B cell (primary cell): Measurements from ENCODE around the gene RTBDN. TPM values are rescaled to one million over a fixed set of nuclear protein-coding genes. Genes with fewer than 3 reads are reported as not detected.
A peak's percentile ranks its signal among the peaks of the same experiment; 100 is the strongest.

Experiments
- ATAC-seq: fragments of 200-7000 bp; cut with Tn5 transposase; one replicate; pipeline ENCODE4 v1.10.0; 2021; ENCODE audit warnings: low read depth, mild to moderate bottlenecking, moderate number of reproducible peaks, moderate library complexity
- CTCF ChIA-PET: fragments of 350-600 bp; sonication (Branson Sonifier 250); formaldehyde crosslinking; loops from one replicate; lab custom pipeline; 2021; ENCODE audit warnings: antibody characterized with exemption, inconsistent platforms; lab: Charles Lee
- POLR2A ChIA-PET: fragments of 350-600 bp; sonication (Branson Sonifier 250); formaldehyde crosslinking; loops from one replicate; lab custom pipeline; 2021; ENCODE audit warnings: antibody characterized with exemption; lab: Charles Lee
- DNase-seq: peaks from one replicate; pipeline ENCODE4 v3.0.0; 2013
- H2AFZ ChIP-seq: 2 replicates; pipeline ENCODE4 v1.6.1; 2012; ENCODE audit warnings: mild to moderate bottlenecking, low read depth, low read length; ENCODE audit not compliant: insufficient read depth, poor library complexity, severe bottlenecking
- H3K27ac ChIP-seq, 2 donors: 1 replicate in 1 of 2; 2 replicates in 1 of 2; pipeline ENCODE4 v1.5.1; 2012 to 2013; ENCODE audit warnings: low read length in 2 of 2, mild to moderate bottlenecking in 2 of 2, moderate library complexity in 1 of 2
- H3K27me3 ChIP-seq, 4 experiments: fragments of 200-600 bp in 1 of 4; sonication (generic) in 1 of 4; replicated peaks in 1 of 4; 1 replicate in 2 of 4; 2 replicates in 2 of 4; pipeline versions ENCODE4 v1.6.1 to v1.7.0; 2013 to 2016; ENCODE audit warnings: low read length in 3 of 4, mild to moderate bottlenecking in 2 of 4, mixed read lengths in 1 of 4, moderate library complexity in 1 of 4; ENCODE audit not compliant: insufficient read depth in 4 of 4, control insufficient read depth in 3 of 4; ENCODE audit errors: control extremely low read depth in 1 of 4
- H3K36me3 ChIP-seq, 2 experiments: replicated peaks in 1 of 2; 1 replicate in 1 of 2; 2 replicates in 1 of 2; pipeline versions ENCODE4 v1.6.1 to v1.7.1; 2013; ENCODE audit warnings: low read length in 1 of 2; ENCODE audit not compliant: insufficient read depth in 2 of 2, control insufficient read depth in 1 of 2; ENCODE audit errors: control extremely low read depth in 1 of 2, extremely low read depth in 1 of 2
- H3K4me1 ChIP-seq, 2 donors: fragments of 200-600 bp in 1 of 2; sonication (generic) in 1 of 2; 1 replicate in 1 of 2; 2 replicates in 1 of 2; pipeline versions ENCODE4 v1.5.1 to v1.6.1; 2013 to 2017; ENCODE audit warnings: low read length in 2 of 2; ENCODE audit not compliant: control insufficient read depth in 2 of 2, insufficient read depth in 2 of 2
- H3K4me2 ChIP-seq: replicated peaks from 2 replicates; pipeline ENCODE3; 2012; ENCODE audit warnings: mild to moderate bottlenecking, low read depth, low read length; ENCODE audit not compliant: poor library complexity, severe bottlenecking
- H3K4me3 ChIP-seq, 5 experiments: fragments of 200-600 bp in 1 of 5; sonication (generic) in 1 of 5; 1 replicate in 3 of 5; 2 replicates in 2 of 5; pipeline versions ENCODE4 v1.5.1 to v1.7.0; 2011 to 2016; ENCODE audit warnings: low read length in 4 of 5, mild to moderate bottlenecking in 4 of 5, low read depth in 2 of 5, control low read depth in 1 of 5, moderate library complexity in 1 of 5; ENCODE audit not compliant: insufficient read depth in 1 of 5; ENCODE audit errors: control extremely low read depth in 1 of 5, extremely low read depth in 1 of 5
- H3K79me2 ChIP-seq: fragments of 200-600 bp; sonication (generic); one replicate; pipeline ENCODE4 v1.6.0; 2016; ENCODE audit warnings: low read length; ENCODE audit not compliant: control insufficient read depth, insufficient read depth
- H3K9ac ChIP-seq: fragments of 200-600 bp; sonication (generic); 2 replicates; pipeline ENCODE4 v1.6.1; 2017; ENCODE audit warnings: mild to moderate bottlenecking, low read length, moderate library complexity
- H3K9me3 ChIP-seq, 3 donors: one replicate each; pipeline versions ENCODE4 v1.6.1 to v1.7.1; 2013; ENCODE audit warnings: low read length in 2 of 3; ENCODE audit not compliant: control insufficient read depth in 2 of 3, insufficient read depth in 1 of 3; ENCODE audit errors: control extremely low read depth in 1 of 3
- H4K20me1 ChIP-seq: 2 replicates; pipeline ENCODE4 v1.6.0; 2012; ENCODE audit warnings: mild to moderate bottlenecking, low read length; ENCODE audit not compliant: insufficient read depth, control insufficient read depth, poor library complexity, severe bottlenecking
- H3K27ac Mint-ChIP-seq: one replicate; pipeline ENCODE4 v1.8.0; 2021; ENCODE audit warnings: mixed read lengths
- H3K27me3 Mint-ChIP-seq: one replicate; pipeline ENCODE4 v1.8.0; 2021; ENCODE audit warnings: mixed read lengths
- H3K4me1 Mint-ChIP-seq: one replicate; pipeline ENCODE4 v1.8.0; 2021; ENCODE audit warnings: mixed read lengths
- H3K4me3 Mint-ChIP-seq: one replicate; pipeline ENCODE4 v1.8.0; 2021; ENCODE audit warnings: mixed read lengths
- H3K9me3 Mint-ChIP-seq: one replicate; pipeline ENCODE4 v1.8.0; 2022; ENCODE audit warnings: mixed read lengths; ENCODE audit not compliant: insufficient read depth
- CTCF ChIP-seq: fragments of 200-600 bp; IDR thresholded peaks from one replicate; pipeline ENCODE4 v1.8.0; 2022; ENCODE audit warnings: antibody characterized with exemption, mild to moderate bottlenecking
- EZH2 ChIP-seq: IDR thresholded peaks from 2 replicates; pipeline ENCODE4 v1.6.1; 2012; ENCODE audit warnings: borderline replicate concordance, low read depth, mild to moderate bottlenecking, moderate library complexity, low read length; ENCODE audit not compliant: insufficient read depth, poor library complexity, severe bottlenecking
- WGBS: methylation state at CpG from one replicate; pipeline ENCODE4 v1.1.5; 2013; ENCODE audit warnings: missing lambda C conversion rate; ENCODE audit not compliant: insufficient coverage; 5-methylcytosine and 5-hydroxymethylcytosine counted together
- intact Hi-C: fragments of 100-400 bp; cut with micrococcal nuclease; formaldehyde crosslinking; loops from one replicate; pipeline ENCODE4 v1.10.0; 2022
- polyA plus RNA-seq: library from polyadenylated mRNA; depleted of rRNA; stranded (reverse); fragments of >200 nt; gene quantifications from 2 replicates; pipeline ENCODE4 v1.2.3, GENCODE V29; 2012
- total RNA-seq, 2 donors: library from RNA; stranded (reverse); fragments of 120-200 nt in 1 of 2; gene quantifications; 1 replicate in 1 of 2; 2 replicates in 1 of 2; pipeline versions ENCODE4 v1.2.3 to v1.2.4, GENCODE V29; 2013 to 2022

The RTBDN gene
- total and polyA plus RNA-seq, 2 donors (not counting 1 experiment from before 2014, with no cell fraction given) = not detected

DNA sequence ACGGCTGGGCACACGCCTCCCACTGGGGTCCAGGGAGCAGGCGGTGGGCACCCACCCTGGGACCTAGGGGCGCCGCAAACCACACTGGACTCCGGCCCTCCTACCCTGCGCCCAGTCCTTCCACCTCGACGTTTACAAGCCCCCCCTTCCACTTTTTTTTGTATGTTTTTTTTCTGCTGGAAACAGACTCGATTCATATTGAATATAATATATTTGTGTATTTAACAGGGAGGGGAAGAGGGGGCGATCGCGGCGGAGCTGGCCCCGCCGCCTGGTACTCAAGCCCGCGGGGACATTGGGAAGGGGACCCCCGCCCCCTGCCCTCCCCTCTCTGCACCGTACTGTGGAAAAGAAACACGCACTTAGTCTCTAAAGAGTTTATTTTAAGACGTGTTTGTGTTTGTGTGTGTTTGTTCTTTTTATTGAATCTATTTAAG lies 41.5 kb downstream of the RTBDN start:
- Mint-ChIP-seq H3K4me1 (peaks cover 45% of the 10 kb centered on the region), H3K4me3 (peak overlapping the region; percentile 97), H3K27ac (peak overlapping the region; percentile 99), H3K9me3 (no peaks in the 10 kb centered on the region), H3K27me3 (no peaks in the 10 kb centered on the region)
- no peak for DNase-seq
- Histone ChIP-seq H3K79me2 (peaks cover 25% of the 10 kb centered on the region), H3K9ac (peak overlapping the region; percentile 86), H3K4me2 (peak overlapping the region; percentile 91), H2AFZ (no peak overlapping the region), H3K9me3 (no peaks in the 10 kb centered on the region), H3K27me3 (no peaks in the 10 kb centered on the region), H3K27ac (peak overlapping the region; percentile 95 to 97), H3K4me3 (peak overlapping the region; percentile 86 to 99 (median 97)), H3K36me3 (peaks cover 0 to 4% of the 10 kb centered on the region in 2 experiments), H3K4me1 (peaks cover 36 to 51% of the 10 kb centered on the region in 2 donors), H4K20me1 (peaks cover 19% of the 10 kb centered on the region)
- WGBS = 0% methylated on average over 3 of the region's 22 CpGs
- POLR2A ChIA-PET = interaction anchor here (0.7 to 6.8 kb wide), 16 partner anchors 10 to 374 kb away, joined by 3 to 233 read pairs (median 6); partner anchors contain the start of genes DHPS, GCDH, GET3 and HOOK2
- TF ChIP-seq CTCF (no peak), EZH2 (no peak)
- CTCF ChIA-PET = interaction anchor here (1.0 to 17.9 kb wide), 4 partner anchors 14 to 70 kb away, joined by 3 to 1147 read pairs (median 8); partner anchors contain the start of genes HOOK2 and RNASEH2A
- no peak for ATAC-seq
- intact Hi-C loops = loop anchor here (5.0 kb wide), 3 partner anchors 61 to 1044 kb away; partner anchors contain the start of genes TRIR, ZNF490 and ZNF791
